Hematopoietic multipotent progenitor cell treated with erythropoietin and hydrocortisone succinate and interleukin-3 and kit ligand, for 4 days (in vitro differentiated cells): ENCODE data around the gene RIMS1.
"Not testable (repeated sequence)": the region's sequence is repeated elsewhere in the genome, so short reads cannot be mapped to it uniquely, and the experiment has no call there.

Source experiments
- DNase-seq: peaks from one replicate; pipeline ENCODE4 v3.0.0-alpha.2; 2015

Gene RIMS1

GRCh38 chr6:71979911-71980310, 93.6 kb downstream of the RIMS1 start:
- DNase-seq, result no peak

- no peak for DNase-seq
Measured at GRCh38 chr6:71982389-71982788, 96.0 kb downstream of the RIMS1 start.

- DNase-seq, result no peak
Measured at GRCh38 chr6:71983131-71983530, 96.8 kb downstream of the RIMS1 start.

GRCh38 chr6:71994705-71995271, 108.4 kb downstream of the RIMS1 start:
- DNase-seq, result no peak

GRCh38 chr6:71997341-71997740, 111.0 kb downstream of the RIMS1 start:
- no peak for DNase-seq

- no peak for DNase-seq
Measured at GRCh38 chr6:72002415-72002814, 116.1 kb downstream of the RIMS1 start.

GRCh38 chr6:72006591-72006990, 120.2 kb downstream of the RIMS1 start:
- DNase-seq, result not testable (repeated sequence)

GRCh38 chr6:72022830-72023229, 136.5 kb downstream of the RIMS1 start:
- DNase-seq, result no peak

GRCh38 chr6:72031471-72031870, 145.1 kb downstream of the RIMS1 start:
- DNase-seq, result no peak

- DNase-seq, result no peak
Measured at GRCh38 chr6:72032086-72032485, 145.7 kb downstream of the RIMS1 start.

GRCh38 chr6:72035486-72035885, 149.1 kb downstream of the RIMS1 start:
- DNase-seq, result no peak

- no peak for DNase-seq
Measured at GRCh38 chr6:72035966-72036365, 149.6 kb downstream of the RIMS1 start.

- no peak for DNase-seq
Measured at GRCh38 chr6:72037006-72037405, 150.7 kb downstream of the RIMS1 start.

- no peak for DNase-seq
Measured at GRCh38 chr6:72040111-72040510, 153.8 kb downstream of the RIMS1 start.

- DNase-seq, result no peak
Measured at GRCh38 chr6:72042088-72042487, 155.7 kb downstream of the RIMS1 start.

GRCh38 chr6:72048080-72048479, 161.7 kb downstream of the RIMS1 start:
- DNase-seq, result no peak

GRCh38 chr6:72049376-72049775, 163.0 kb downstream of the RIMS1 start:
- DNase-seq, result no peak

- no peak for DNase-seq
Measured at GRCh38 chr6:72061286-72061685, 174.9 kb downstream of the RIMS1 start.

GRCh38 chr6:72064399-72064975, 178.1 kb downstream of the RIMS1 start:
- no peak for DNase-seq

- no peak for DNase-seq
Measured at GRCh38 chr6:72078096-72078495, 191.7 kb downstream of the RIMS1 start.

- DNase-seq, result no peak
Measured at GRCh38 chr6:72080260-72080941, 194.1 kb downstream of the RIMS1 start.

GRCh38 chr6:72081871-72082270, 195.5 kb downstream of the RIMS1 start:
- DNase-seq, result peak; percentile 2

GRCh38 chr6:72083976-72084375, 197.6 kb downstream of the RIMS1 start:
- DNase-seq, result no peak

GRCh38 chr6:72084992-72085569, 198.7 kb downstream of the RIMS1 start:
- peak; percentile 51 for DNase-seq
